ENCODE results near the gene PLEKHA5.

GRCh38 chr12:19211802-19212201 lies 82.3 kb downstream of the PLEKHA5 start:
- TF ChIP-seq CTCF (IDR thresholded peaks at IDR 0.05) (no peak), POLR2A (IDR thresholded peaks at IDR 0.05) (no peak), POLR2AphosphoS5 (IDR thresholded peaks at IDR 0.05) (no peak)
